Measurements from ENCODE around the gene TOMM70.
"Not testable (repeated sequence)": the region's sequence is repeated elsewhere in the genome, so short reads cannot be mapped to it uniquely, and the experiment has no call there.

Gene TOMM70

GRCh38 chr3:100400780-100401673 is at the start of gene TOMM70, which contains the start of gene LNP1:
TOMM70 (minus strand) TSS chr3:100401089; CDS start chr3:100400949, 140 bp downstream.
LNP1 (plus strand) TSS chr3:100401539; CDS start chr3:100429730, 28,191 bp downstream.
- Mint-ChIP-seq H3K36me3 (ENCODE audit: low read depth) (peaks cover 39% of the 10 kb centered on the region), H3K9me3 (peaks cover 18% of the 10 kb centered on the region), H3K4me1 (peaks cover 55% of the 10 kb centered on the region), H3K27ac (peak within 1 kb of the TSS; percentile 100), H3K4me3 (peak within 1 kb of the TSS; percentile 92), H3K27me3 (ENCODE audit: low read depth, poor library complexity) (no peaks in the 10 kb centered on the region)
- TF ChIP-seq, protein P1, sequence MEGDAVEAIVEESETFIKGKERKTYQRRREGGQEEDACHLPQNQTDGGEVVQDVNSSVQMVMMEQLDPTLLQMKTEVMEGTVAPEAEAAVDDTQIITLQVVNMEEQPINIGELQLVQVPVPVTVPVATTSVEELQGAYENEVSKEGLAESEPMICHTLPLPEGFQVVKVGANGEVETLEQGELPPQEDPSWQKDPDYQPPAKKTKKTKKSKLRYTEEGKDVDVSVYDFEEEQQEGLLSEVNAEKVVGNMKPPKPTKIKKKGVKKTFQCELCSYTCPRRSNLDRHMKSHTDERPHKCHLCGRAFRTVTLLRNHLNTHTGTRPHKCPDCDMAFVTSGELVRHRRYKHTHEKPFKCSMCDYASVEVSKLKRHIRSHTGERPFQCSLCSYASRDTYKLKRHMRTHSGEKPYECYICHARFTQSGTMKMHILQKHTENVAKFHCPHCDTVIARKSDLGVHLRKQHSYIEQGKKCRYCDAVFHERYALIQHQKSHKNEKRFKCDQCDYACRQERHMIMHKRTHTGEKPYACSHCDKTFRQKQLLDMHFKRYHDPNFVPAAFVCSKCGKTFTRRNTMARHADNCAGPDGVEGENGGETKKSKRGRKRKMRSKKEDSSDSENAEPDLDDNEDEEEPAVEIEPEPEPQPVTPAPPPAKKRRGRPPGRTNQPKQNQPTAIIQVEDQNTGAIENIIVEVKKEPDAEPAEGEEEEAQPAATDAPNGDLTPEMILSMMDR (IDR thresholded peaks at IDR 0.05) = no peak
- peak; percentile 97 for DNase-seq

DNA sequence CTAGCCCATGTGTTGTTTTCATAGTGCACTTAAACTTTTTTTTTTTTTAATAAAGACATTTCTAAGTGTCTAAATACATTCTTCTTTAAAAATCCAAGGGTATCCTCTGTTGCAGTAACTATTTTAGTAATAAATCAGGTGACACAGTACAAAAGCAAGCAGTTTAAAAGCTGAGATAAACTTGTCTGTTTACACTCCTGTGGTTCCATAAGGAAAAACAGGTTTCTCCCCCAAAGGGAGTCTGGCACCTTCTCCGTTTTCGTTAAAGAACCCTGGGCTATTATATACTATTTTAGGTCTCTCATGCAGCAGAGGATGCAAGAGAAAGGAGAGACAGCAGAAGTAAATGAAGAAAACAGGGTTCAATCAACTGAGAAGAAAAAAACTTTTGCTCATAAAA is 48.3 kb upstream of the TOMM70 start:
- Mint-ChIP-seq H3K36me3 (ENCODE audit: low read depth) (peaks cover 51% of the 10 kb centered on the region), H3K9me3 (peaks cover 39% of the 10 kb centered on the region), H3K27me3 (ENCODE audit: low read depth, poor library complexity) (no peaks in the 10 kb centered on the region), H3K27ac (no peak overlapping the region), H3K4me3 (no peak overlapping the region), H3K4me1 (no peaks in the 10 kb centered on the region)
- DNase-seq = no peak
- TF ChIP-seq, protein P1 (IDR thresholded peaks at IDR 0.05) = no peak

DNA sequence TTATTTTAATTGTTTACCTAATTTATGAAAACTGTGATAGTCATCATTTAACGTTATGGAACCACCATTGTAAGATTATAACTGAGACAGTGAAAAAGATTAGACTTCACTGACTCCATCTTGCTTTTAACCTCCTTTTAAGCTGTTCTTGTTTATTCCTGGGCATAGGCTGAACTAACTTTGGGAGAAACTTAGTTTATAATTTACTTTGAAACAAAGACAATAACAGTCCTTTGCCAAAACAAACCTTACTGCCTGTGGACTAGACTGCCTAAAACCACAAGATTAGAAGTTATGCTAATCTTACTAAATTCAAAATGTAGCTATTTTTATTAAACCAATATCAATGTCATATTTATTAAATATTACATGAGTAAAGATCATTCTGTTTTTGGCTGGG is 47.2 kb upstream of the TOMM70 start:
- Mint-ChIP-seq H3K4me1 (no peaks in the 10 kb centered on the region), H3K36me3 (ENCODE audit: low read depth) (peaks cover 56% of the 10 kb centered on the region), H3K4me3 (no peak overlapping the region), H3K27me3 (ENCODE audit: low read depth, poor library complexity) (no peaks in the 10 kb centered on the region), H3K9me3 (peaks cover 51% of the 10 kb centered on the region), H3K27ac (no peak overlapping the region)
- TF ChIP-seq, protein P1 (IDR thresholded peaks at IDR 0.05) = no peak
- DNase-seq = no peak

DNA sequence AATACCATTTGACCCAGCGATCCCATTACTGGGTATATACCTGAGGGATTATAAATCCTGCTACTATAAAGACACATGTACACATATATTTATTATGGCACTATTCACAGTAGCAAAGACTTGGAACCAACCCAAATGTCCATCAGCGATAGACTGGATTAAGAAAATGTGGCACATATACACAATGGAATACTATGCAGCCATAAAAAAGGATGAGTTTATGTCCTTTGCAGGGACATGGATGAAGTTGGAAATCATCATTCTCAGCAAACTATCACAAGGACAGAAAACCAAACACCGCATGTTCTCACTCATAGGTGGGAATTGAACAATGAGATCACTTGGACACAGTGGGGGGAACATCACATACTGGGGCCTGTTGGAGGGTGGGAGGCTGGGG is 46.2 kb upstream of the TOMM70 start:
- H3K27me3 Mint-ChIP-seq (ENCODE audit: low read depth, poor library complexity); H3K4me1 Mint-ChIP-seq; H3K27ac Mint-ChIP-seq; DNase-seq; H3K4me3 Mint-ChIP-seq: not testable (repeated sequence)
- Mint-ChIP-seq H3K36me3 (ENCODE audit: low read depth) (peaks cover 58% of the 10 kb centered on the region), H3K9me3 (peaks cover 61% of the 10 kb centered on the region)

DNA sequence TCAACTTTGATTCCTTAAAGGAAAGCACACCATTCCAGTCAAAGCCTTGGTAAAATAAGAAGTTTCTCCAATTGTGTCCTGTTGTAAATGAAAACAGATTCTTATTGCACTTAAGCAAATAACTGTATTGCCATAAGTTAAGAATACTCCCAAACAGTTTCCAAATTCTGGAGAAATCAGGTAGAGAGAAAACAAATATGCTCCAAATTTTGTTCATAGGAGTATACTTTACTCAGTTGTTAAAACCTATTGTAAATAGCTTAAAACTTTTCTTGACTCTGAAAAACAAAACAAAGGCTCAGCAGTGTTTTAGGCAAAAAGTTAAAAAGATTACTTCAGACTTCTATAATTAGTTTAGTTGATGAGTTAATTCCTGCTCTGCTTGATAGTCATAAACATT is 42.8 kb upstream of the TOMM70 start:
- Mint-ChIP-seq H3K4me1 (no peaks in the 10 kb centered on the region), H3K4me3 (no peak overlapping the region), H3K27ac (no peak overlapping the region), H3K36me3 (ENCODE audit: low read depth) (peaks cover 60% of the 10 kb centered on the region), H3K27me3 (ENCODE audit: low read depth, poor library complexity) (no peaks in the 10 kb centered on the region), H3K9me3 (peaks cover 69% of the 10 kb centered on the region)
- TF ChIP-seq, protein P1 (IDR thresholded peaks at IDR 0.05) = no peak
- no peak for DNase-seq

GRCh38 chr3:100440895-100441294 is 40.0 kb upstream of the TOMM70 start:
- Mint-ChIP-seq H3K4me3 (no peak overlapping the region), H3K27me3 (ENCODE audit: low read depth, poor library complexity) (no peaks in the 10 kb centered on the region), H3K4me1 (no peaks in the 10 kb centered on the region), H3K27ac (no peak overlapping the region), H3K36me3 (ENCODE audit: low read depth) (peaks cover 50% of the 10 kb centered on the region), H3K9me3 (peaks cover 46% of the 10 kb centered on the region)
- DNase-seq = no peak
- TF ChIP-seq, protein P1 (IDR thresholded peaks at IDR 0.05) = no peak
